NCI-H1436 treated with DMSO at 0.1 percent for 48 hours (cell line): ENCODE measurements around the gene TMCO1.
"Not testable (repeated sequence)": the region's sequence is repeated elsewhere in the genome, so short reads cannot be mapped to it uniquely, and the experiment has no call there.

Experiments used
- DNase-seq: peaks from one replicate; lab custom pipeline; 2025; lab: John Stamatoyannopoulos, UW

TMCO1 gene

GRCh38 chr1:165768513-165769394, at the start of gene TMCO1:
Gene TMCO1 (minus strand): TSS chr1:165768868. CDS start chr1:165768751, 117 bp downstream.
- peak; percentile 83 for DNase-seq

GRCh38 chr1:165816826-165817497, 48.3 kb upstream of the TMCO1 start:
- no peak for DNase-seq

- no peak for DNase-seq
Measured at GRCh38 chr1:165816157-165816556, 47.5 kb upstream of the TMCO1 start.

GRCh38 chr1:165815725-165816124, 47.1 kb upstream of the TMCO1 start:
- no peak for DNase-seq

GRCh38 chr1:165807613-165808012, 38.9 kb upstream of the TMCO1 start:
- DNase-seq = no peak

GRCh38 chr1:165804513-165804912, 35.8 kb upstream of the TMCO1 start:
- DNase-seq = not testable (repeated sequence)

GRCh38 chr1:165799387-165799786, 30.7 kb upstream of the TMCO1 start:
- DNase-seq = no peak

GRCh38 chr1:165795894-165796293, 27.2 kb upstream of the TMCO1 start:
- DNase-seq = no peak

GRCh38 chr1:165793951-165794350, 25.3 kb upstream of the TMCO1 start:
- DNase-seq = no peak

GRCh38 chr1:165787741-165788140, 19.1 kb upstream of the TMCO1 start:
- no peak for DNase-seq

- not testable (repeated sequence) for DNase-seq
Measured at GRCh38 chr1:165783519-165783918, 14.9 kb upstream of the TMCO1 start.

GRCh38 chr1:165778197-165778596, 9.5 kb upstream of the TMCO1 start:
- not testable (repeated sequence) for DNase-seq

- DNase-seq = no peak
Measured at GRCh38 chr1:165773324-165773965, 4.8 kb upstream of the TMCO1 start.

- no peak for DNase-seq
Measured at GRCh38 chr1:165772739-165773138, 4.1 kb upstream of the TMCO1 start.

- no peak for DNase-seq
Measured at GRCh38 chr1:165764277-165764676, 4.4 kb downstream of the TMCO1 start.

GRCh38 chr1:165763442-165763841, 5.2 kb downstream of the TMCO1 start:
- no peak for DNase-seq

- no peak for DNase-seq
Measured at GRCh38 chr1:165762725-165763124, 5.9 kb downstream of the TMCO1 start.

GRCh38 chr1:165759095-165759494, 9.6 kb downstream of the TMCO1 start:
- no peak for DNase-seq

GRCh38 chr1:165755393-165756010, 13.2 kb downstream of the TMCO1 start:
- DNase-seq = no peak

GRCh38 chr1:165753934-165754333, 14.7 kb downstream of the TMCO1 start:
- DNase-seq = no peak

GRCh38 chr1:165748550-165748949, 20.1 kb downstream of the TMCO1 start:
- DNase-seq = no peak
